CD4-positive, alpha-beta T cell treated with Interleukin-6 at 100 ng/mL for 8 hours (primary cell): ENCODE data around the gene EGFR.

Experiments
- DNase-seq: peaks from one replicate; pipeline ENCODE4 v3.0.0-alpha.2; 2020; ENCODE audit warnings: mixed read lengths, low spot score

Gene EGFR

GRCh38 chr7:55250313-55250712, 231.5 kb downstream of the EGFR start:
- no peak for DNase-seq

DNA sequence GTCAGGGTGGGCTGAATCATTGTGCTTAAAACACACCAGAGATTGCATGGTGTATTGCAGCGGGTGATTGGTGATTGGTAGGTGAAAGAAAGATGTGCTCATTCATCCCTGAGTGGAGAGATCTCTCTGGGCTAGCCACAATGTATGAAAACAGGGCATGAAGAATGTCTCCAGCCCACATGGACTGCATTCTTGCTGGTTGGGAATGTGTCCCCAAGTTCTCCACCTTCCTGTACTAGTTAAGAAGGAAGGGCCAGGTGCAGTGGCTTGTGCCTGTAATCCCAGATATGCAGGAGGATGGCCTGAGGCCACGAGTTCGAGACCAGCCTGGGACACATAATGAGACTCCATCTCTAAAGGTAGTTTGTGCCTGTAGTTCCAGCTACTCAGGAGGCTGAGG, 232.5 kb downstream of the EGFR start:
- DNase-seq: no peak

- DNase-seq: no peak
Measured at GRCh38 chr7:55251911-55252310, 233.1 kb downstream of the EGFR start.

GRCh38 chr7:55252386-55252785, 233.6 kb downstream of the EGFR start:
- no peak for DNase-seq

DNA sequence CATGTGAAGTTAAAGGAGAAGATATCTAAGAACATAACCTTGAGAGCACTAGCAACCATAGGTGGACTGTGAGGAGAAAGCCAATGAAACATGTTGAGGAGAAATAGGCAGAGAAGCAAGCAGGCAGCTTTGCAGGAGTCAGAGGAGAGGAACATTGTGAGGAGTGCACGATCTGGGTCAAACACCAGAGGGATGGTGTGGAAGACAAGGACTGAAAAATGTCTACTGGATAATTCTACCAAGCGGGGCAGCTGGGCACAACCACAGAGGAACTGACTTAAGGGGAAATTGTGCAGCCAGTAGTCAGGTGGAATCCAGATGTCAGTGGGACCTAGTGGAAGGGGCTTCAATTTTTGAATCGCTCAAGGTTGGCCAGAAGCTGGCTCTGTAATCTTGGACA, 234.4 kb downstream of the EGFR start:
- no peak for DNase-seq

DNA sequence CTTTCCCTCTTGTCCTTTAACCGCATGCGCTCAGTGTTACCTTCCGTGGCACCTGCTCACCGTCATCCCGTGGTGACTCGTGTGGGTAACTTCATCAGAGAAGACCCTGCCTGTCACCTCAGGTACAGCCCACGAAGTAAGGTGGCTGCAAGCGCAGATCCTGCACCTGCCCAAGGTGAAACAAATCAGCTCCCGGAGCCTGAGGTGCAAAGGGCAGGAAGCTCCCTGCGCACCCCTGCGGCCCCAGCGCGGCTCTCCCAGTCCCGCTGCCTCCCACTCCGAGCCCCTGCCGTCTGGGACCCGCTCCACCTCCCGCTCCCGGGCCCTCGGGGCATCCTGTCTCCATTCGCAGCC, 235.4 kb downstream of the EGFR start:
- DNase-seq: no peak

GRCh38 chr7:55254596-55255495, 236.0 kb downstream of the EGFR start:
- peak; percentile 38 for DNase-seq

GRCh38 chr7:55255496-55256445, 237.0 kb downstream of the EGFR start:
- peak; percentile 64 for DNase-seq

DNA sequence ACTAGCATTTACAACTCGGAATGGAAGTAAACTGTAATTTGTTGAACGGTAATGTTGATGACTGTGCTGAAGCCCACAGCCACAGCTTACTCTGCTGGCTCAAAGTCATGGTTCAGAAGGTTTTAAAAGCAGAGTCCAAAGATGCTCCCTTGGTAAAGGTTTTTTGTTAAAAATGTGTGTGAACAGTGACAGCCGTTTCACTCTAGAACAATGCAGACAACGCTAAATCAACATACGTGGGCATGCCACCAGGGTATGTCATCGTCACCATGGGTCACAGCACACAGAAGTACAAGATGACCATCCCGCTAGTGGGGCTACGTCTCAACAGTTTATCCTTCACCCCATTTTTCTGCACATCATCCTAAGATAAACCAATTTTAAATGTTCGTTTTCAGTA, 239.8 kb downstream of the EGFR start:
- DNase-seq: no peak

- DNase-seq: no peak
Measured at GRCh38 chr7:55260171-55260570, 241.4 kb downstream of the EGFR start.

- no peak for DNase-seq
Measured at GRCh38 chr7:55260676-55261385, 242.0 kb downstream of the EGFR start.
